KMS-11 (cell line): ENCODE measurements around the gene UBTD1.

ENCODE experiments used
- H2AFZ ChIP-seq: fragments of 200-600 bp; sonication (generic); 2 replicates; pipeline ENCODE4 v1.6.1; 2016; ENCODE audit warnings: antibody characterized with exemption, mixed run types, low read depth
- H3K27ac ChIP-seq: fragments of 200-600 bp; sonication (generic); 2 replicates; pipeline ENCODE4 v1.6.1; 2016; ENCODE audit warnings: mild to moderate bottlenecking, mixed run types
- H3K27me3 ChIP-seq: fragments of 200-600 bp; sonication (generic); 2 replicates; pipeline ENCODE4 v1.6.1; 2017; ENCODE audit warnings: mild to moderate bottlenecking, low read depth, mixed run types, moderate library complexity; ENCODE audit not compliant: insufficient read depth
- H3K36me3 ChIP-seq: fragments of 200-600 bp; sonication (generic); 2 replicates; pipeline ENCODE4 v1.6.1; 2017; ENCODE audit warnings: mild to moderate bottlenecking, mixed run types; ENCODE audit not compliant: insufficient read depth
- H3K4me1 ChIP-seq: fragments of 200-600 bp; sonication (generic); 2 replicates; pipeline ENCODE4 v1.6.1; 2016; ENCODE audit warnings: mild to moderate bottlenecking, low read depth, mixed run types; ENCODE audit not compliant: poor library complexity, severe bottlenecking
- H3K4me2 ChIP-seq: fragments of 200-600 bp; sonication (generic); 2 replicates; pipeline ENCODE4 v1.7.0; 2016; ENCODE audit warnings: mild to moderate bottlenecking, mixed run types
- H3K4me3 ChIP-seq: fragments of 200-600 bp; sonication (generic); IDR thresholded peaks from 2 replicates; pipeline ENCODE4 v1.6.1; 2017; ENCODE audit warnings: low read depth, low read length, mixed read lengths; ENCODE audit not compliant: insufficient read depth
- H3K79me2 ChIP-seq: fragments of 200-600 bp; sonication (generic); 2 replicates; pipeline ENCODE4 v1.6.1; 2016; ENCODE audit warnings: low read depth, mixed run types; ENCODE audit not compliant: insufficient read depth
- H3K9ac ChIP-seq: fragments of 200-600 bp; sonication (generic); 2 replicates; pipeline ENCODE4 v1.6.1; 2016; ENCODE audit warnings: mild to moderate bottlenecking, mixed run types
- H4K20me1 ChIP-seq: fragments of 200-600 bp; sonication (generic); 2 replicates; pipeline ENCODE4 v1.6.1; 2016; ENCODE audit warnings: mild to moderate bottlenecking, mixed run types; ENCODE audit not compliant: insufficient read depth
- TF ChIP-seq, protein P1 (sequence below): fragments of 200-600 bp; sonication (generic); conservative IDR thresholded peaks from 2 replicates; pipeline ENCODE4 v1.6.1; 2017; ENCODE audit warnings: low read depth, mild to moderate bottlenecking, antibody characterized with exemption, low read length, moderate library complexity, mixed read lengths

UBTD1 gene

DNA sequence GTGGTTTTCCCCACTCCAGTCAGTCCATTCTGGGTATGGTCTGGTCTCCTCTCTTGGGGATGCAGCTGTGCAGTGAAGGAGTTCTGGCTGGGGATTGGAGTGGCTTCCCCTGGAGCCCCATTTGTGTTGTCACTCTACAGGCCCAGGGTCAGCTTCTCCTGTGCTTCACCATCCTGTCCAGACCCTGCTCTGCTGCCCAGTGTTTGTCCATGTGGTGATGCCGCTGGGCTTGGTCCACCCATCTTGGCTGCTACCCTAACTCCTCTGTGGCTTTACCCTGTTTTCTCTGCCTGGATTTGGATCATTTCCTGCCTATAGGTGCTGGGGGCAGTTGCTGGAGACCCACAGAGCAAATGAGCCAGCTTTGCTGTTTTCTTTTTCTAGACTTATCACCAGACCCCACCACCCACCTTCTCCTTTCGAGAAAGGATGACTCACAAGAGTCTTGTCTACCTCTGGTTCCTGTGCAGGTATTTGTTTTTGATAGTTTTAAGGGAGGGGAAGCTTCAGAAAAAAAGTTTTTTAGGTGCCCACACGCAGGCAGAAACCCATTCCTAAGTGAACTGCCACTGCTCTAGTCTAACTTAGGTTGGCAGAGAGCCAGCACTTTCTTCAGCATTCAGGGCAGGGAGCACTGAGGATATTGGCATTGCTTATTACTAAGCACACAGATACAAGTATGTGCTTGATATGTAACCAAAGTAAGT lies 44.2 kb upstream of the UBTD1 start:
- H3K4me3 ChIP-seq, result no peak overlapping the region
- H3K36me3 ChIP-seq, result 0 out of 2 replicates have a peak, but pooled peaks cover 3% of the 10 kb centered on the region
- TF ChIP-seq, protein P1, sequence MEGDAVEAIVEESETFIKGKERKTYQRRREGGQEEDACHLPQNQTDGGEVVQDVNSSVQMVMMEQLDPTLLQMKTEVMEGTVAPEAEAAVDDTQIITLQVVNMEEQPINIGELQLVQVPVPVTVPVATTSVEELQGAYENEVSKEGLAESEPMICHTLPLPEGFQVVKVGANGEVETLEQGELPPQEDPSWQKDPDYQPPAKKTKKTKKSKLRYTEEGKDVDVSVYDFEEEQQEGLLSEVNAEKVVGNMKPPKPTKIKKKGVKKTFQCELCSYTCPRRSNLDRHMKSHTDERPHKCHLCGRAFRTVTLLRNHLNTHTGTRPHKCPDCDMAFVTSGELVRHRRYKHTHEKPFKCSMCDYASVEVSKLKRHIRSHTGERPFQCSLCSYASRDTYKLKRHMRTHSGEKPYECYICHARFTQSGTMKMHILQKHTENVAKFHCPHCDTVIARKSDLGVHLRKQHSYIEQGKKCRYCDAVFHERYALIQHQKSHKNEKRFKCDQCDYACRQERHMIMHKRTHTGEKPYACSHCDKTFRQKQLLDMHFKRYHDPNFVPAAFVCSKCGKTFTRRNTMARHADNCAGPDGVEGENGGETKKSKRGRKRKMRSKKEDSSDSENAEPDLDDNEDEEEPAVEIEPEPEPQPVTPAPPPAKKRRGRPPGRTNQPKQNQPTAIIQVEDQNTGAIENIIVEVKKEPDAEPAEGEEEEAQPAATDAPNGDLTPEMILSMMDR, result no peak
- H3K4me1 ChIP-seq, result no peaks in the 10 kb centered on the region
- no peaks in the 10 kb centered on the region for H4K20me1 ChIP-seq
- no peak overlapping the region for H3K4me2 ChIP-seq
- H3K79me2 ChIP-seq, result peaks cover 9% of the 10 kb centered on the region; the same call in 1 of the 2 replicates
- no peak overlapping the region for H3K9ac ChIP-seq
- no peak overlapping the region for H2AFZ ChIP-seq
- H3K27me3 ChIP-seq, result no peaks in the 10 kb centered on the region
- no peak overlapping the region for H3K27ac ChIP-seq

DNA sequence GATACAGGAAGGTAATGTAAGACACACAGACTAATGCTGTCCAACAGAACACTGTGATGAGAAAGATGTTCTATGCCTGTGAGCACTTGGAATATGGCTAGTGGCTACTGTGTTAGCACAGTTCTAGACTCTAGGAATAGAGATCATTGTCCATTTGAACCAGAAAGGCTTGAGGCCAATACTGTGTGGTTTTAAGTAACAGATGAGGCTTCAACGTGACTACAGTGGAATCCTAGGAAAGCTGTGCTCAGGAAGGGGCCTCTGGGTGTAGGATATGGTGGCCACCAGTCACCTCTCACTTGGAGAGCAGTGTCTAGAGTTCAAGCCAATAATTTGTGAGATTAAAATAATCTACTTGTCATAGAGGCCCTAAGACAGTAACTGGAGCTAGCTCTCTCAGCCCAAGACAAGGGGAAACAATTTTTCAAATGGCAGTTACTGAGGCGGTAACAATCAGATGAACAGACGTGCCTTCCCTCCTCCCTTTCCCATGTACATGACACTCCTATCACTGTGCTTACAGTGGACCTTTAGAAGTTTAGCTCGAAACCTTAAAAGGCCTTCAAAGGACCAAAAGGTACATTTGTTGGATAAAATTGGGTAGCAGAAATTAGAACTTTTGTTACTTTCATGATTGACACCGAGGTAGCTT lies 42.6 kb upstream of the UBTD1 start:
- no peak overlapping the region for H3K4me2 ChIP-seq
- no peaks in the 10 kb centered on the region for H4K20me1 ChIP-seq
- 0 out of 2 replicates have a peak, but pooled peaks cover 3% of the 10 kb centered on the region for H3K36me3 ChIP-seq
- no peak overlapping the region for H2AFZ ChIP-seq
- H3K9ac ChIP-seq, result no peak overlapping the region
- H3K79me2 ChIP-seq, result no peaks in the 10 kb centered on the region
- H3K27me3 ChIP-seq, result no peaks in the 10 kb centered on the region
- TF ChIP-seq, protein P1, result no peak
- no peaks in the 10 kb centered on the region for H3K4me1 ChIP-seq
- no peak overlapping the region for H3K4me3 ChIP-seq
- no peak overlapping the region for H3K27ac ChIP-seq

DNA sequence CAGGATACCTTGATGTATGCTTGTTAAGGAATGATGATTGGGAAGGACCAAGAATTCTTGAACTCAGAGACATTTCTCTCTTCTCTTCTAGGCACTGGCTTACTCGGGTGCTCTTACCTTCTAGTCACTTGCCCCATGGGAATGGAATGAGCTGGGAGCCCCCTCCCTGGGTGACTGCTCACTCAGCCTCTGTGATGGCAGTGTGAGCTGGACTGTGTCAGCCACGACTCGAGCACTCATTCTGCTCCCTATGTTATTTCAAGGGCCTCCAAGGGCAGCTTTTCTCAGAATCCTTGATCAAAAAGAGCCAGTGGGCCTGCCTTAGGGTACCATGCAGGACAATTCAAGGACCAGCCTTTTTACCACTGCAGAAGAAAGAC lies 42.0 kb upstream of the UBTD1 start:
- Histone ChIP-seq H3K4me2 (no peak overlapping the region), H3K79me2 (no peaks in the 10 kb centered on the region), H3K9ac (no peak overlapping the region), H3K27me3 (no peaks in the 10 kb centered on the region), H3K4me1 (no peaks in the 10 kb centered on the region), H4K20me1 (no peaks in the 10 kb centered on the region), H2AFZ (no peak overlapping the region), H3K4me3 (no peak overlapping the region), H3K36me3 (0 out of 2 replicates have a peak, but pooled peaks cover 3% of the 10 kb centered on the region), H3K27ac (no peak overlapping the region)
- TF ChIP-seq, protein P1, result no peak

DNA sequence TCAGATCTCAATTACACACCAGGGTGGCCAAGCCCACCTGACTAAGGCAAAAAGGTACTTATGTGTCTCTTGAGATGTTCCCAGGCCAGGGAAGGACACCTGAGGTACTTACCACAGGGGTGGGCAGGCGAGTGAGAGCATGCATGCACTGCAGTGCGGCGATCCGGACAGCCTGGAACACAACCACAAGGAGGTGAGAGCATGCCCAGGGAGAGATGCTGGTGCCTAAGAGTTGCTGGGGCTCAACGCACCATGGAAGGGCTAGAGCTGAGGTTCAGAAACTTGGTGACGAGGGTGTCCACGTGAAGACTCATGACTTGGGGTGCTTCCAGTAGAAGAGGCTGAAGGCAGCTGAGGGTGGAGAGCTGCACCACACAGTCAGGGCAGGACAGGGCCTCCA lies 39.6 kb upstream of the UBTD1 start:
- H3K27me3 ChIP-seq, result no peaks in the 10 kb centered on the region
- H3K36me3 ChIP-seq, result 0 out of 2 replicates have a peak, but pooled peaks cover 3% of the 10 kb centered on the region
- no peak overlapping the region for H3K9ac ChIP-seq
- no peak overlapping the region for H3K27ac ChIP-seq
- peaks cover 21% of the 10 kb centered on the region for H3K4me1 ChIP-seq
- H4K20me1 ChIP-seq, result no peaks in the 10 kb centered on the region
- H3K4me3 ChIP-seq, result no peak overlapping the region
- TF ChIP-seq, protein P1, result no peak
- H3K4me2 ChIP-seq, result no peak overlapping the region
- no peak overlapping the region for H2AFZ ChIP-seq
- no peaks in the 10 kb centered on the region for H3K79me2 ChIP-seq
